PC-3 (cell line): ENCODE data around the gene LOX. TPM values are rescaled to one million over a fixed set of nuclear protein-coding genes. Genes with fewer than 3 reads are reported as not detected.

Source experiments
- ATAC-seq: fragments of 200-7000 bp; cut with Tn5 transposase; 2 replicates; pipeline ENCODE4 v1.9.1; 2020; ENCODE audit warnings: mild to moderate bottlenecking, moderate library complexity
- BruUV-seq: library from RNA; stranded (reverse); fragments of 400-500 nt; replicated peaks from 2 replicates; lab custom pipeline; 2021; lab: Mats Ljungman, UMichigan
- CTCF ChIA-PET: fragments of 300-600 bp; sonication (Branson Sonifier 250); formaldehyde crosslinking; loops from one replicate; lab custom pipeline; 2022; ENCODE audit warnings: antibody characterized with exemption; lab: Charles Lee
- POLR2A ChIA-PET: fragments of 300-600 bp; sonication (Branson Sonifier 250); formaldehyde crosslinking; loops from one replicate; lab custom pipeline; 2022; ENCODE audit warnings: antibody characterized with exemption; ENCODE audit not compliant: unreplicated experiment; lab: Charles Lee
- DNase-seq: peaks from one replicate; pipeline ENCODE4 v3.0.0-alpha.2; 2015
- H2AFZ ChIP-seq: fragments of 300-600 bp; sonication (generic); 2 replicates; pipeline ENCODE4 v1.6.0; 2016; ENCODE audit warnings: antibody characterized with exemption, low read length
- H3F3A ChIP-seq: fragments of 300-600 bp; sonication (generic); one replicate; pipeline ENCODE4 v1.6.0; 2017; ENCODE audit warnings: antibody characterized with exemption, low read length, control low read depth, mild to moderate bottlenecking; ENCODE audit not compliant: unreplicated experiment
- H3K27ac ChIP-seq: fragments of 300-600 bp; sonication (generic); 2 replicates; pipeline ENCODE4 v1.5.1; 2016; ENCODE audit warnings: mild to moderate bottlenecking, low read length
- H3K27me3 ChIP-seq: fragments of 300-600 bp; sonication (generic); 2 replicates; pipeline ENCODE4 v1.6.1; 2016; ENCODE audit warnings: low read length, mixed read lengths
- H3K36me3 ChIP-seq: fragments of 300-600 bp; sonication (generic); 2 replicates; pipeline ENCODE4 v1.6.1; 2016; ENCODE audit warnings: low read depth, mixed run types, low read length, mixed read lengths
- H3K4me1 ChIP-seq: fragments of 300-600 bp; sonication (generic); 2 replicates; pipeline ENCODE4 v1.5.1; 2016; ENCODE audit warnings: low read length; ENCODE audit not compliant: insufficient read depth
- H3K4me2 ChIP-seq: fragments of 300-600 bp; sonication (generic); 2 replicates; pipeline ENCODE4 v1.6.0; 2016; ENCODE audit warnings: low read length
- H3K4me3 ChIP-seq: fragments of 300-600 bp; sonication (generic); 2 replicates; pipeline ENCODE4 v1.5.1; 2016; ENCODE audit warnings: mild to moderate bottlenecking, low read length, mixed read lengths
- H3K79me2 ChIP-seq: fragments of 300-600 bp; sonication (generic); 2 replicates; pipeline ENCODE4 v1.6.1; 2017; ENCODE audit warnings: low read length, mixed read lengths
- H3K9ac ChIP-seq: fragments of 300-600 bp; sonication (generic); 2 replicates; pipeline ENCODE4 v1.6.0; 2016; ENCODE audit warnings: mild to moderate bottlenecking, low read length
- H3K9me2 ChIP-seq: fragments of 300-600 bp; sonication (generic); replicated peaks from 2 replicates; pipeline ENCODE4 v1.6.1; 2016; ENCODE audit warnings: mixed run types, low read length, mixed read lengths
- H3K9me3 ChIP-seq: fragments of 300-600 bp; sonication (generic); 2 replicates; pipeline ENCODE4 v1.6.1; 2016; ENCODE audit warnings: low read length, mixed read lengths
- H4K20me1 ChIP-seq: fragments of 300-600 bp; sonication (generic); 2 replicates; pipeline ENCODE4 v1.6.1; 2016; ENCODE audit warnings: low read length, mixed read lengths
- CTCF ChIP-seq: fragments of 300-600 bp; sonication (generic); conservative IDR thresholded peaks from 2 replicates; pipeline ENCODE4 v1.5.1; 2017; ENCODE audit warnings: antibody characterized with exemption, low read depth, mild to moderate bottlenecking, low read length
- EZH2 ChIP-seq: fragments of 300-600 bp; sonication (generic); IDR thresholded peaks from one replicate; pipeline ENCODE4 v1.6.1; 2017; ENCODE audit warnings: antibody characterized with exemption, mild to moderate bottlenecking, low read length; ENCODE audit not compliant: unreplicated experiment
- EZH2phosphoT487 ChIP-seq: fragments of 300-600 bp; sonication (generic); IDR thresholded peaks from 2 replicates; pipeline ENCODE4 v1.6.1; 2018; ENCODE audit warnings: mild to moderate bottlenecking, antibody characterized with exemption, low read length, borderline replicate concordance
- intact Hi-C: fragments of 100-400 bp; cut with micrococcal nuclease; formaldehyde crosslinking; loops from 2 replicates; pipeline ENCODE4 v1.9.0; 2023
- total RNA-seq: library from RNA; depleted of rRNA; stranded (reverse); fragments of >200 nt; gene quantifications from 2 replicates; pipeline ENCODE4 v1.2.3, GENCODE V29; 2014

Gene LOX
- total RNA-seq, 1 experiment from 2014 or later: 0.18 TPM

GRCh38 chr5:122036326-122036725 is 41.7 kb downstream of the LOX start:
- ATAC-seq: no peak
- DNase-seq: no peak
- Histone ChIP-seq H2AFZ (no peak overlapping the region), H3K27ac (no peak overlapping the region), H3K27me3 (no peaks in the 10 kb centered on the region), H3F3A (no peaks in the 10 kb centered on the region), H3K4me1 (no peaks in the 10 kb centered on the region), H3K9me2 (no peaks in the 10 kb centered on the region), H3K36me3 (no peaks in the 10 kb centered on the region), H3K9ac (no peak overlapping the region), H3K4me2 (no peak overlapping the region), H3K4me3 (no peak overlapping the region), H4K20me1 (no peaks in the 10 kb centered on the region), H3K9me3 (no peaks in the 10 kb centered on the region), H3K79me2 (no peaks in the 10 kb centered on the region)
- POLR2A ChIA-PET: no interaction called here
- intact Hi-C loops: no loop called here
- BruUV-seq: no TSS peak
- CTCF ChIA-PET: no interaction called here
- TF ChIP-seq EZH2 (no peak), EZH2phosphoT487 (no peak), CTCF (no peak)

GRCh38 chr5:122035913-122036312 is 42.1 kb downstream of the LOX start:
- Histone ChIP-seq H3K79me2 (no peaks in the 10 kb centered on the region), H3K9me3 (no peaks in the 10 kb centered on the region), H4K20me1 (no peaks in the 10 kb centered on the region), H2AFZ (no peak overlapping the region), H3K36me3 (no peaks in the 10 kb centered on the region), H3K27me3 (no peaks in the 10 kb centered on the region), H3K9ac (no peak overlapping the region), H3K4me3 (no peak overlapping the region), H3K4me1 (no peaks in the 10 kb centered on the region), H3K9me2 (no peaks in the 10 kb centered on the region), H3K4me2 (no peak overlapping the region), H3K27ac (no peak overlapping the region), H3F3A (no peaks in the 10 kb centered on the region)
- DNase-seq: no peak
- ChIA-PET CTCF (no interaction called here), POLR2A (no interaction called here)
- no peak for ATAC-seq
- no TSS peak for BruUV-seq
- TF ChIP-seq CTCF (no peak), EZH2phosphoT487 (no peak), EZH2 (no peak)
- intact Hi-C loops: no loop called here

GRCh38 chr5:122031836-122032235 is 46.2 kb downstream of the LOX start:
- TF ChIP-seq CTCF (no peak), EZH2 (no peak), EZH2phosphoT487 (no peak)
- BruUV-seq: no TSS peak
- Histone ChIP-seq H3K36me3 (no peaks in the 10 kb centered on the region; the same call in 1 of the 2 replicates), H4K20me1 (no peaks in the 10 kb centered on the region), H3K4me2 (no peak overlapping the region), H3K4me1 (no peaks in the 10 kb centered on the region), H3K9ac (no peak overlapping the region), H3K9me3 (no peaks in the 10 kb centered on the region), H3K4me3 (no peak overlapping the region), H3F3A (no peaks in the 10 kb centered on the region), H3K27me3 (no peaks in the 10 kb centered on the region), H3K79me2 (no peaks in the 10 kb centered on the region), H2AFZ (no peak overlapping the region), H3K27ac (no peak overlapping the region), H3K9me2 (no peaks in the 10 kb centered on the region)
- intact Hi-C loops: loop anchor here (5.0 kb wide), 1 partner anchor 60 kb away; no protein-coding TSS in a partner anchor
- DNase-seq: no peak
- POLR2A ChIA-PET: no interaction called here
- CTCF ChIA-PET: no interaction called here
- peak; percentile 66 for ATAC-seq
